Measurements from ENCODE around the gene SERPINB6. TPM values are rescaled to one million over a fixed set of nuclear protein-coding genes. Genes with fewer than 3 reads are reported as not detected.

The SERPINB6 gene
- total and polyA plus RNA-seq, 8 donors, result 79.1 to 281 (median 156) TPM

GRCh38 chr6:2959909-2960719 is 11.3 kb downstream of the SERPINB6 start:
- H3K27me3 ChIP-seq, result no peaks in the 10 kb centered on the region
- H3K36me3 ChIP-seq, result peaks cover 16 to 44% (median 34%) of the 10 kb centered on the region in 4 donors
- H3K9me3 ChIP-seq, result no peaks in the 10 kb centered on the region
- H3K4me3 ChIP-seq, result peak overlapping the region in 1 of 4 donors; percentile 7
- TF ChIP-seq CTCF (IDR thresholded peaks at IDR 0.05), result no peak
- TF ChIP-seq EP300 (IDR thresholded peaks at IDR 0.05), result no peak
- TF ChIP-seq POLR2AphosphoS5 (IDR thresholded peaks at IDR 0.05), result peak in 2 of 3 donors; percentile 47 to 88
- WGBS, 5 donors, result 70 to 78% (median 74%) methylated on average over 12 of the region's 12 CpGs
- peak overlapping the region; percentile 58 to 83 (median 76) for H3K27ac ChIP-seq
- DNase-seq, result peak in 1 of 2 donors; percentile 33
- H3K4me1 ChIP-seq, result peaks cover 38 to 77% (median 61%) of the 10 kb centered on the region in 4 donors
- intact Hi-C loops (cut with DNase I; ENCODE audit: low total_unique reads), result no loop called here

- 84 to 93% (median 92%) methylated on average over 9 of the region's 9 CpGs for WGBS, 5 donors
- H3K27ac ChIP-seq, result peak overlapping the region in 4 of 5 donors; percentile 18 to 83 (median 68)
- intact Hi-C loops (cut with DNase I; ENCODE audit: low total_unique reads), result no loop called here
Observed at GRCh38 chr6:2958776-2959175, 12.6 kb downstream of the SERPINB6 start.

GRCh38 chr6:2958331-2958711 is 13.0 kb downstream of the SERPINB6 start:
- Histone ChIP-seq H3K9me3 (no peaks in the 10 kb centered on the region), H3K27ac (peak overlapping the region in 4 of 5 donors; percentile 18 to 83 (median 48)), H3K4me1 (peaks cover 38 to 69% (median 52%) of the 10 kb centered on the region in 4 donors), H3K4me3 (no peak overlapping the region), H3K36me3 (peaks cover 16 to 62% (median 51%) of the 10 kb centered on the region in 4 donors), H3K27me3 (no peaks in the 10 kb centered on the region)
- intact Hi-C loops (cut with DNase I; ENCODE audit: low total_unique reads), result no loop called here
- peak in 1 of 2 donors; percentile 35 for DNase-seq
- TF ChIP-seq POLR2AphosphoS5 (IDR thresholded peaks at IDR 0.05) (no peak), CTCF (IDR thresholded peaks at IDR 0.05) (no peak), POLR2A (IDR thresholded peaks at IDR 0.05) (no peak)
- 73 to 87% (median 76%) methylated on average over 12 to 18 of the region's 18 CpGs for WGBS, 5 donors

More at GRCh38 chr6:2958776-2959175, 12.6 kb downstream of the SERPINB6 start:
- no peaks in the 10 kb centered on the region for H3K27me3 ChIP-seq
- no peak overlapping the region for H3K4me3 ChIP-seq
- peaks cover 38 to 73% (median 57%) of the 10 kb centered on the region in 4 donors for H3K4me1 ChIP-seq
- TF ChIP-seq POLR2AphosphoS5 (IDR thresholded peaks at IDR 0.05), result no peak
- no peak for TF ChIP-seq EP300 (IDR thresholded peaks at IDR 0.05)
- TF ChIP-seq CTCF (IDR thresholded peaks at IDR 0.05), result no peak
- no peaks in the 10 kb centered on the region for H3K9me3 ChIP-seq
- no peak for DNase-seq
- peaks cover 16 to 58% (median 48%) of the 10 kb centered on the region in 4 donors for H3K36me3 ChIP-seq

GRCh38 chr6:2957696-2958330 is 13.6 kb downstream of the SERPINB6 start:
- H3K9me3 ChIP-seq, result no peaks in the 10 kb centered on the region
- WGBS, 5 donors, result 76 to 89% (median 82%) methylated on average over 10 to 11 of the region's 11 CpGs
- TF ChIP-seq EP300 (IDR thresholded peaks at IDR 0.05) (no peak), POLR2AphosphoS5 (IDR thresholded peaks at IDR 0.05) (no peak), CTCF (IDR thresholded peaks at IDR 0.05) (no peak), POLR2A (IDR thresholded peaks at IDR 0.05) (no peak)
- DNase-seq, result no peak
- H3K27me3 ChIP-seq, result no peaks in the 10 kb centered on the region
- peaks cover 16 to 67% (median 53%) of the 10 kb centered on the region in 4 donors for H3K36me3 ChIP-seq
- no peak overlapping the region for H3K4me3 ChIP-seq
- H3K4me1 ChIP-seq, result peaks cover 41 to 69% (median 51%) of the 10 kb centered on the region in 4 donors
- H3K27ac ChIP-seq, result peak overlapping the region in 4 of 5 donors; percentile 18 to 83 (median 48)
- intact Hi-C loops (cut with DNase I; ENCODE audit: low total_unique reads), result no loop called here

All from stomach (tissue), 9 donors.